SK-N-SH treated with all-trans-retinoic acid at 6 μM for 48 hours (cell line): ENCODE results near the gene UBXN10.
A peak's percentile ranks its signal among the peaks of the same experiment; 100 is the strongest.

ENCODE experiments used
- ATAC-seq: fragments of 200-7000 bp; cut with Tn5 transposase; 3 replicates; pipeline ENCODE4 v1.9.1; 2020; ENCODE audit warnings: mild to moderate bottlenecking, moderate library complexity
- BACH2 ChIP-seq: fragments of 250-450 bp; sonication (Bioruptor Pico); IDR thresholded peaks from 2 replicates; pipeline ENCODE4 v1.9.0; 2021; ENCODE audit warnings: mild to moderate bottlenecking, borderline replicate concordance
- CSDC2 ChIP-seq: fragments of 250-450 bp; sonication (Bioruptor Pico); IDR thresholded peaks from 2 replicates; pipeline ENCODE4 v1.5.0; 2020; ENCODE audit warnings: mild to moderate bottlenecking, moderate library complexity
- ESRRG ChIP-seq: fragments of 250-450 bp; sonication (Bioruptor Pico); IDR thresholded peaks from 2 replicates; pipeline ENCODE4 v1.6.1; 2021; ENCODE audit warnings: mild to moderate bottlenecking
- GLIS3 ChIP-seq: fragments of 250-450 bp; sonication (Bioruptor Pico); IDR thresholded peaks from 2 replicates; pipeline ENCODE4 v1.5.0; 2020; ENCODE audit warnings: mild to moderate bottlenecking, moderate library complexity
- ISL1 ChIP-seq: fragments of 250-450 bp; sonication (Bioruptor Pico); IDR thresholded peaks from 2 replicates; pipeline ENCODE4 v2.1.2; 2022; ENCODE audit warnings: mild to moderate bottlenecking, moderate library complexity
- OSR1 ChIP-seq: fragments of 250-450 bp; sonication (Bioruptor Pico); IDR thresholded peaks from 2 replicates; pipeline ENCODE4 v1.8.0; 2022; ENCODE audit warnings: moderate library complexity, mild to moderate bottlenecking, inconsistent platforms
- PPARA ChIP-seq: fragments of 250-450 bp; sonication (Bioruptor Pico); IDR thresholded peaks from 2 replicates; pipeline ENCODE4 v1.5.0; 2020; ENCODE audit warnings: mild to moderate bottlenecking, borderline replicate concordance
- TCF4 ChIP-seq: fragments of 250-450 bp; sonication (Bioruptor Pico); IDR thresholded peaks from 2 replicates; pipeline ENCODE4 v1.8.0; 2021; ENCODE audit warnings: mild to moderate bottlenecking, moderate library complexity, borderline replicate concordance
- TOX ChIP-seq: fragments of 250-450 bp; sonication (Bioruptor Pico); IDR thresholded peaks from 2 replicates; pipeline ENCODE4 v1.8.0; 2021; ENCODE audit warnings: mild to moderate bottlenecking, moderate library complexity, borderline replicate concordance
- ZC3H10 ChIP-seq: fragments of 250-450 bp; sonication (Bioruptor Pico); IDR thresholded peaks from 2 replicates; pipeline ENCODE4 v1.5.1; 2021; ENCODE audit warnings: mild to moderate bottlenecking, moderate library complexity
- ZFP3 ChIP-seq: fragments of 250-450 bp; sonication (Bioruptor Pico); IDR thresholded peaks from 2 replicates; pipeline ENCODE4 v1.5.0; 2020; ENCODE audit warnings: mild to moderate bottlenecking, moderate library complexity
- ZFP30 ChIP-seq: fragments of 450-650 bp; formaldehyde crosslinking; IDR thresholded peaks from 2 replicates; pipeline ENCODE4 v1.5.0; 2022; ENCODE audit warnings: mild to moderate bottlenecking, moderate library complexity
- ZNF565 ChIP-seq: fragments of 450-650 bp; formaldehyde crosslinking; conservative IDR thresholded peaks from 2 replicates; pipeline ENCODE4 v1.5.0; 2020; ENCODE audit warnings: low read depth, mild to moderate bottlenecking, moderate library complexity
- ZNF8 ChIP-seq: fragments of 450-650 bp; formaldehyde crosslinking; IDR thresholded peaks from 2 replicates; pipeline ENCODE4 v1.5.0; 2020; ENCODE audit warnings: mild to moderate bottlenecking, moderate library complexity
- TF ChIP-seq, protein P1 (sequence below): fragments of 250-450 bp; sonication (Bioruptor Pico); IDR thresholded peaks from 2 replicates; pipeline ENCODE4 v1.8.0; 2020; ENCODE audit warnings: mild to moderate bottlenecking, moderate library complexity, borderline replicate concordance
- TF ChIP-seq, protein P2 (sequence below): fragments of 250-450 bp; sonication (Bioruptor Pico); IDR thresholded peaks from 2 replicates; pipeline ENCODE4 v1.8.0; 2021; ENCODE audit warnings: low read depth, mild to moderate bottlenecking, moderate library complexity, borderline replicate concordance
- TF ChIP-seq, protein P3 (sequence below): fragments of 250-450 bp; sonication (Bioruptor Pico); IDR thresholded peaks from 2 replicates; pipeline ENCODE4 v1.5.0; 2020; ENCODE audit warnings: mild to moderate bottlenecking, moderate library complexity

Gene UBXN10

DNA sequence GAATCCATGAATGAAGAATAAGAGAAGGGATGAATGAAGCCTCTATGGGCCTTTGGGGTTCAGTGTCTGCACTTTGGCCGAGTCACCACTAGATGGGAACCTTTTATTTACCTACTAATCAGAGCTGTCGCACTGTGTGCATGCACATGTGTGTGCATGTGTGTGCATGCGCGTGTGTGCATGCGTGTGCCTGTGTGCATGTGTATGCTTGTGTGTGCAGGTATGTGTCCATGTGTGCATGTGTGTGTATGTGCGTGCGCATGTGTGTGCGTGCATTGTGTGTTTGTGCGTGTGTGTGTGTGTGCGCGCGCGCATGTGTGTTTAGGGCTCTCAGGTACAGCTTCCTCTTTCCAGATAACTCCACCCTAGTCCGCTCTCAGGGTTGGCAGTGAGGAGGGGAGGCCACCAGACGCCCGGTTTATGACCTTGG lies 20.4 kb upstream of the UBXN10 start:
- ATAC-seq: peak; percentile 40; the same call in 1 of the 3 replicates
- TF ChIP-seq ZC3H10 (no peak), ZFP30 (CRISPR knock-in tag) (no peak), BACH2 (CRISPR knock-in tag) (no peak), ISL1 (no peak), ESRRG (CRISPR knock-in tag) (no peak)
- TF ChIP-seq, protein P1, sequence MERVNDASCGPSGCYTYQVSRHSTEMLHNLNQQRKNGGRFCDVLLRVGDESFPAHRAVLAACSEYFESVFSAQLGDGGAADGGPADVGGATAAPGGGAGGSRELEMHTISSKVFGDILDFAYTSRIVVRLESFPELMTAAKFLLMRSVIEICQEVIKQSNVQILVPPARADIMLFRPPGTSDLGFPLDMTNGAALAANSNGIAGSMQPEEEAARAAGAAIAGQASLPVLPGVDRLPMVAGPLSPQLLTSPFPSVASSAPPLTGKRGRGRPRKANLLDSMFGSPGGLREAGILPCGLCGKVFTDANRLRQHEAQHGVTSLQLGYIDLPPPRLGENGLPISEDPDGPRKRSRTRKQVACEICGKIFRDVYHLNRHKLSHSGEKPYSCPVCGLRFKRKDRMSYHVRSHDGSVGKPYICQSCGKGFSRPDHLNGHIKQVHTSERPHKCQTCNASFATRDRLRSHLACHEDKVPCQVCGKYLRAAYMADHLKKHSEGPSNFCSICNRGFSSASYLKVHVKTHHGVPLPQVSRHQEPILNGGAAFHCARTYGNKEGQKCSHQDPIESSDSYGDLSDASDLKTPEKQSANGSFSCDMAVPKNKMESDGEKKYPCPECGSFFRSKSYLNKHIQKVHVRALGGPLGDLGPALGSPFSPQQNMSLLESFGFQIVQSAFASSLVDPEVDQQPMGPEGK (CRISPR knock-in tag): no peak

DNA sequence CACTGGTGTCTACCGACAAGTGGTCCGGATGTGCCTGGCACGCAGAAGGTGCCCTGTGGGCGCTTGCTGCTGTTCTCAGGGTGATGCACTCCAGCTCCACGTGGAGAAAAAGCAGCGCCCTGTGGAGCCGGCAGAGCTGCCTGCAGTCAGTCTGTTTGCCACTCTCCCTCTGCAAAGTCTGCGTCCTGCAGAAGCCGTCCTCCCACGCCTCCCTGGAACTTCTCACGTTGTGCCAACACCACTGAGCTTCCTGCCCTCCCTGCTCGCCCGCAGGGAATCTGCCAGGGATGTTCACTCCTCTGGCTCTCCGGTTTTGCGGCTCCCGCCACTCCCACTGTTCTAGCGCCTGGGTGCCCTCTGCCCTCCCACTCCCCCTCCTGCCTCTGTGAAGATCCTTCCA lies 19.8 kb upstream of the UBXN10 start:
- ATAC-seq: no peak; the same call in 2 of the 3 replicates
- TF ChIP-seq ZC3H10 (no peak), ISL1 (no peak), TCF4 (no peak), ZFP30 (CRISPR knock-in tag) (no peak)
- TF ChIP-seq, protein P2, sequence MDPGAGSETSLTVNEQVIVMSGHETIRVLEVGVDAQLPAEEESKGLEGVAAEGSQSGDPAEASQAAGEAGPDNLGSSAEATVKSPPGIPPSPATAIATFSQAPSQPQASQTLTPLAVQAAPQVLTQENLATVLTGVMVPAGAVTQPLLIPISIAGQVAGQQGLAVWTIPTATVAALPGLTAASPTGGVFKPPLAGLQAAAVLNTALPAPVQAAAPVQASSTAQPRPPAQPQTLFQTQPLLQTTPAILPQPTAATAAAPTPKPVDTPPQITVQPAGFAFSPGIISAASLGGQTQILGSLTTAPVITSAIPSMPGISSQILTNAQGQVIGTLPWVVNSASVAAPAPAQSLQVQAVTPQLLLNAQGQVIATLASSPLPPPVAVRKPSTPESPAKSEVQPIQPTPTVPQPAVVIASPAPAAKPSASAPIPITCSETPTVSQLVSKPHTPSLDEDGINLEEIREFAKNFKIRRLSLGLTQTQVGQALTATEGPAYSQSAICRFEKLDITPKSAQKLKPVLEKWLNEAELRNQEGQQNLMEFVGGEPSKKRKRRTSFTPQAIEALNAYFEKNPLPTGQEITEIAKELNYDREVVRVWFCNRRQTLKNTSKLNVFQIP: no peak

DNA sequence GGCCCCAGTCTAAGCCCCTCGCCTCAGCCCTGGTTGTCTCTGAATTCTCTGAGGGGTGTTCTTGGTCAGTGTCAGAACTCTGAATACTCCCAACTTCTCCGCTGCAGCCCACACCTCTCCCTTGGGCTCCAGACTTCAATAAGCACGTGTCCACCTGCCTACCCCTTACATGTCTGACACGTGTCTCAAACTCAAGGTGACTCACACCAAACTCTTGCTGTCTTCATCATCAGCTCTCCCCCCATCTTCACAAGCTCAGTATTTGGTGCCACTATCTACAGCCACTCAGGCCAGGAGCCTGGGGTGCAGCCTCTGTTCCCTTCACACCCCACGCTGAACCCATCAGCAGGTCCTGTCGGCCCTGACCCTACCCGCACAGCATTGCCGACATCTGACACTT lies 18.8 kb upstream of the UBXN10 start:
- TF ChIP-seq, protein P3, sequence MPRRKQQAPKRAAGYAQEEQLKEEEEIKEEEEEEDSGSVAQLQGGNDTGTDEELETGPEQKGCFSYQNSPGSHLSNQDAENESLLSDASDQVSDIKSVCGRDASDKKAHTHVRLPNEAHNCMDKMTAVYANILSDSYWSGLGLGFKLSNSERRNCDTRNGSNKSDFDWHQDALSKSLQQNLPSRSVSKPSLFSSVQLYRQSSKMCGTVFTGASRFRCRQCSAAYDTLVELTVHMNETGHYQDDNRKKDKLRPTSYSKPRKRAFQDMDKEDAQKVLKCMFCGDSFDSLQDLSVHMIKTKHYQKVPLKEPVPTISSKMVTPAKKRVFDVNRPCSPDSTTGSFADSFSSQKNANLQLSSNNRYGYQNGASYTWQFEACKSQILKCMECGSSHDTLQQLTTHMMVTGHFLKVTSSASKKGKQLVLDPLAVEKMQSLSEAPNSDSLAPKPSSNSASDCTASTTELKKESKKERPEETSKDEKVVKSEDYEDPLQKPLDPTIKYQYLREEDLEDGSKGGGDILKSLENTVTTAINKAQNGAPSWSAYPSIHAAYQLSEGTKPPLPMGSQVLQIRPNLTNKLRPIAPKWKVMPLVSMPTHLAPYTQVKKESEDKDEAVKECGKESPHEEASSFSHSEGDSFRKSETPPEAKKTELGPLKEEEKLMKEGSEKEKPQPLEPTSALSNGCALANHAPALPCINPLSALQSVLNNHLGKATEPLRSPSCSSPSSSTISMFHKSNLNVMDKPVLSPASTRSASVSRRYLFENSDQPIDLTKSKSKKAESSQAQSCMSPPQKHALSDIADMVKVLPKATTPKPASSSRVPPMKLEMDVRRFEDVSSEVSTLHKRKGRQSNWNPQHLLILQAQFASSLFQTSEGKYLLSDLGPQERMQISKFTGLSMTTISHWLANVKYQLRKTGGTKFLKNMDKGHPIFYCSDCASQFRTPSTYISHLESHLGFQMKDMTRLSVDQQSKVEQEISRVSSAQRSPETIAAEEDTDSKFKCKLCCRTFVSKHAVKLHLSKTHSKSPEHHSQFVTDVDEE (CRISPR knock-in tag): no peak
- TF ChIP-seq PPARA (CRISPR knock-in tag) (no peak), CSDC2 (CRISPR knock-in tag) (no peak), ZFP3 (CRISPR knock-in tag) (no peak), ZFP30 (CRISPR knock-in tag) (no peak), TCF4 (no peak), ZNF8 (CRISPR knock-in tag) (no peak), TOX (CRISPR knock-in tag) (no peak), ISL1 (no peak)
- ATAC-seq: no peak

DNA sequence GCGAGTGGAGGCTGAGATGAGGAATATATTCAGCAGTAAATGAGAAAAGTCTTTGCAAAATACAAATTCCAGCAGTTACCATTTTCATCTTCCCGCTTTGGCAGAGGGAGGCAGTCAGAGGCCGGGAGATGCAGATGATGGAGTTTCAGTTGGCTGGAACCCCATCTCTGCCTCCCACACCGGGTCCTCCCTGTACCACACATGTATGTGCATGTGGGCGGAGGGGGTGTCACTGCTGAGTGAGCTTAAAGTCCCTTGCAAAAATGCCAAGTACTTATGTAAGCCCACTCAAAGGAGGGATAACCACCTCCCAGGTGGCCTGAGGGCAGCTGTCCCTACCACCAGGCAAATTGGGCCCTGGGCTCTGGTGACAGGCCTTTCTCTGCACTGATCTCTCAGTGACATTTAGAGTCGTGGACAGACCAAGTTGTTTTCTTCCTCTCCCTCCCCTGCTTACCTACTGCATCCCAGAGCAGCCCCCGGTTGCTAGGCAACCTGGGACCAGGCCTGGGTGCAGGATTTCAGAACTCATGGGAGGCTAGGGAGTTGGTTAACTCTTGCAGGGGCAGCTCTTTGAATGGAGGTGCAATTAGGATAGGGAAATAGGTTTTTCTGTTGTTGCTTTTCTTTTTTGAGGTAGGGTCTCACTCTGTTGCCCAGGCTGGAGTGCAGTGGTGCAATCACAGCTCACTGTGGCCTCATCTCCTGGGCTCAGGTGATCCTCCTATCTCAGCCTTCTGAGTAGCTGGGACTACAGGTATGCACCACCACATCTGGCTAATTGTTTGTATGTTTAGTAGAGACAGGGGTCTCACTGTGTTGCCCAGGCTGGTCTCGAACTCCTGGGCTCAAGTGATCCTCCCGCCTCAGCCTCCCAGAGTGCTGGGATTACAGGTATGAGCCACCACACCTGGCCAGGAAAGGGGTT lies 17.1 kb upstream of the UBXN10 start:
- TF ChIP-seq GLIS3 (CRISPR knock-in tag) (no peak), OSR1 (CRISPR knock-in tag) (no peak), ZFP3 (CRISPR knock-in tag) (no peak), BACH2 (CRISPR knock-in tag) (no peak), ZFP30 (CRISPR knock-in tag) (no peak), TCF4 (no peak), PPARA (CRISPR knock-in tag) (no peak), ZNF8 (CRISPR knock-in tag) (no peak), CSDC2 (CRISPR knock-in tag) (no peak), ZNF565 (CRISPR knock-in tag) (no peak)
- TF ChIP-seq, protein P3 (CRISPR knock-in tag): no peak
- TF ChIP-seq, all 23 proteins: peak for 0
- ATAC-seq: no peak
